Measurements from ENCODE around the gene IL17RA.
"Not testable (repeated sequence)": the region's sequence is repeated elsewhere in the genome, so short reads cannot be mapped to it uniquely, and the experiment has no call there.

IL17RA gene

GRCh38 chr22:17145021-17145680, 60.4 kb downstream of the IL17RA start:
- Histone ChIP-seq H3K9me3 (ENCODE audit: insufficient read depth, low read depth, low read length) (no peaks in the 10 kb centered on the region), H3K27me3 (ENCODE audit: insufficient read depth, low read length) (no peaks in the 10 kb centered on the region), H3K9ac (ENCODE audit: low read depth, low read length) (no peak overlapping the region), H3K36me3 (ENCODE audit: insufficient read depth, low read length) (peaks cover 68% of the 10 kb centered on the region), H3K4me3 (ENCODE audit: low read length) (no peak overlapping the region), H3K27ac (ENCODE audit: low read depth, low read length) (no peak overlapping the region), H3K4me1 (ENCODE audit: insufficient read depth, low read length) (no peaks in the 10 kb centered on the region)
- 86% methylated on average over 8 of the region's 8 CpGs for WGBS

GRCh38 chr22:17147458-17147857, 62.7 kb downstream of the IL17RA start:
- H3K27me3 ChIP-seq (ENCODE audit: insufficient read depth, low read length); H3K4me3 ChIP-seq (ENCODE audit: low read length); H3K27ac ChIP-seq (ENCODE audit: low read depth, low read length); H3K9me3 ChIP-seq (ENCODE audit: insufficient read depth, low read depth, low read length); H3K9ac ChIP-seq (ENCODE audit: low read depth, low read length); H3K4me1 ChIP-seq (ENCODE audit: insufficient read depth, low read length): not testable (repeated sequence)
- WGBS = 96% methylated on average over 30 of the region's 30 CpGs
- peaks cover 45% of the 10 kb centered on the region for H3K36me3 ChIP-seq (ENCODE audit: insufficient read depth, low read length)

- H3K9me3 ChIP-seq (ENCODE audit: insufficient read depth, low read depth, low read length) = no peaks in the 10 kb centered on the region
- no peak overlapping the region for H3K27ac ChIP-seq (ENCODE audit: low read depth, low read length)
- peaks cover 28% of the 10 kb centered on the region for H3K36me3 ChIP-seq (ENCODE audit: insufficient read depth, low read length)
- H3K9ac ChIP-seq (ENCODE audit: low read depth, low read length) = no peak overlapping the region
- H3K27me3 ChIP-seq (ENCODE audit: insufficient read depth, low read length) = no peaks in the 10 kb centered on the region
- no peaks in the 10 kb centered on the region for H3K4me1 ChIP-seq (ENCODE audit: insufficient read depth, low read length)
- WGBS = 96% methylated on average over 8 of the region's 9 CpGs
- H3K4me3 ChIP-seq (ENCODE audit: low read length) = no peak overlapping the region
Measured at GRCh38 chr22:17149076-17149815, 64.4 kb downstream of the IL17RA start.

GRCh38 chr22:17152340-17152739, 67.5 kb downstream of the IL17RA start:
- Histone ChIP-seq H3K4me3 (ENCODE audit: low read length) (no peak overlapping the region), H3K36me3 (ENCODE audit: insufficient read depth, low read length) (peaks cover 20% of the 10 kb centered on the region), H3K9me3 (ENCODE audit: insufficient read depth, low read depth, low read length) (no peaks in the 10 kb centered on the region), H3K4me1 (ENCODE audit: insufficient read depth, low read length) (peaks cover 2% of the 10 kb centered on the region), H3K27ac (ENCODE audit: low read depth, low read length) (no peak overlapping the region), H3K9ac (ENCODE audit: low read depth, low read length) (no peak overlapping the region), H3K27me3 (ENCODE audit: insufficient read depth, low read length) (no peaks in the 10 kb centered on the region)
- 92% methylated on average over 6 of the region's 6 CpGs for WGBS

- H3K4me1 ChIP-seq (ENCODE audit: insufficient read depth, low read length) = peaks cover 4% of the 10 kb centered on the region
- no peaks in the 10 kb centered on the region for H3K27me3 ChIP-seq (ENCODE audit: insufficient read depth, low read length)
- WGBS = 91% methylated on average over 3 of the region's 3 CpGs
Measured at GRCh38 chr22:17152971-17153370, 68.2 kb downstream of the IL17RA start.

GRCh38 chr22:17155941-17156340, 71.1 kb downstream of the IL17RA start:
- 83% methylated on average over 3 of the region's 3 CpGs for WGBS
- no peaks in the 10 kb centered on the region for H3K9me3 ChIP-seq (ENCODE audit: insufficient read depth, low read depth, low read length)
- H3K4me1 ChIP-seq (ENCODE audit: insufficient read depth, low read length) = peaks cover 4% of the 10 kb centered on the region
- H3K27ac ChIP-seq (ENCODE audit: low read depth, low read length) = no peak overlapping the region
- peaks cover 8% of the 10 kb centered on the region for H3K36me3 ChIP-seq (ENCODE audit: insufficient read depth, low read length)
- H3K4me3 ChIP-seq (ENCODE audit: low read length) = no peak overlapping the region
- H3K9ac ChIP-seq (ENCODE audit: low read depth, low read length) = no peak overlapping the region
- no peaks in the 10 kb centered on the region for H3K27me3 ChIP-seq (ENCODE audit: insufficient read depth, low read length)

More at GRCh38 chr22:17152971-17153370, 68.2 kb downstream of the IL17RA start:
- Histone ChIP-seq H3K36me3 (ENCODE audit: insufficient read depth, low read length) (peaks cover 21% of the 10 kb centered on the region), H3K4me3 (ENCODE audit: low read length) (no peak overlapping the region), H3K9ac (ENCODE audit: low read depth, low read length) (no peak overlapping the region), H3K27ac (ENCODE audit: low read depth, low read length) (no peak overlapping the region), H3K9me3 (ENCODE audit: insufficient read depth, low read depth, low read length) (no peaks in the 10 kb centered on the region)

GRCh38 chr22:17157714-17158113, 72.9 kb downstream of the IL17RA start:
- peak overlapping the region; percentile 92 for H3K4me3 ChIP-seq (ENCODE audit: low read length)
- H3K27me3 ChIP-seq (ENCODE audit: insufficient read depth, low read length) = no peaks in the 10 kb centered on the region
- H3K9me3 ChIP-seq (ENCODE audit: insufficient read depth, low read depth, low read length) = no peaks in the 10 kb centered on the region
- H3K9ac ChIP-seq (ENCODE audit: low read depth, low read length) = no peak overlapping the region
- H3K36me3 ChIP-seq (ENCODE audit: insufficient read depth, low read length) = peaks cover 8% of the 10 kb centered on the region
- peaks cover 4% of the 10 kb centered on the region for H3K4me1 ChIP-seq (ENCODE audit: insufficient read depth, low read length)
- WGBS = 95% methylated on average over 3 of the region's 3 CpGs
- H3K27ac ChIP-seq (ENCODE audit: low read depth, low read length) = no peak overlapping the region

- no peaks in the 10 kb centered on the region for H3K9me3 ChIP-seq (ENCODE audit: insufficient read depth, low read depth, low read length)
- no peak overlapping the region for H3K27ac ChIP-seq (ENCODE audit: low read depth, low read length)
- peak overlapping the region; percentile 92 for H3K4me3 ChIP-seq (ENCODE audit: low read length)
- H3K9ac ChIP-seq (ENCODE audit: low read depth, low read length) = peak overlapping the region; percentile 71; the same call in 1 of the 2 replicates
- WGBS = 64% methylated on average over 17 of the region's 17 CpGs
- peaks cover 8% of the 10 kb centered on the region for H3K36me3 ChIP-seq (ENCODE audit: insufficient read depth, low read length)
- peaks cover 4% of the 10 kb centered on the region for H3K4me1 ChIP-seq (ENCODE audit: insufficient read depth, low read length)
- H3K27me3 ChIP-seq (ENCODE audit: insufficient read depth, low read length) = no peaks in the 10 kb centered on the region
Measured at GRCh38 chr22:17158176-17158567, 73.4 kb downstream of the IL17RA start.

- Histone ChIP-seq H3K9me3 (ENCODE audit: insufficient read depth, low read depth, low read length) (no peaks in the 10 kb centered on the region), H3K27ac (ENCODE audit: low read depth, low read length) (peak within 1 kb of the TSS; percentile 59; the same call in 1 of the 2 replicates), H3K4me3 (ENCODE audit: low read length) (peak within 1 kb of the TSS; percentile 92), H3K9ac (ENCODE audit: low read depth, low read length) (peak within 1 kb of the TSS; percentile 71), H3K4me1 (ENCODE audit: insufficient read depth, low read length) (peaks cover 4% of the 10 kb centered on the region), H3K27me3 (ENCODE audit: insufficient read depth, low read length) (no peaks in the 10 kb centered on the region), H3K36me3 (ENCODE audit: insufficient read depth, low read length) (peaks cover 8% of the 10 kb centered on the region)
- WGBS = under 1% methylated on average over 114 of the region's 114 CpGs
Measured at GRCh38 chr22:17158568-17159503, 74.0 kb downstream of the IL17RA start, which contains the start of gene HDHD5. HDHD5 (minus strand) TSS chr22:17159277; CDS start chr22:17159251, 26 bp downstream.

GRCh38 chr22:17159504-17159951, 74.7 kb downstream of the IL17RA start:
- Histone ChIP-seq H3K9ac (ENCODE audit: low read depth, low read length) (peak overlapping the region; percentile 70), H3K27ac (ENCODE audit: low read depth, low read length) (no peak overlapping the region), H3K27me3 (ENCODE audit: insufficient read depth, low read length) (no peaks in the 10 kb centered on the region), H3K36me3 (ENCODE audit: insufficient read depth, low read length) (peaks cover 8% of the 10 kb centered on the region), H3K4me3 (ENCODE audit: low read length) (peak overlapping the region; percentile 92), H3K4me1 (ENCODE audit: insufficient read depth, low read length) (peaks cover 4% of the 10 kb centered on the region), H3K9me3 (ENCODE audit: insufficient read depth, low read depth, low read length) (no peaks in the 10 kb centered on the region)
- WGBS = 61% methylated on average over 35 of the region's 35 CpGs

Data from HUES64 (cell line).